PC-9 (cell line): ENCODE measurements around the gene TRIM71. TPM values are rescaled to one million over a fixed set of nuclear protein-coding genes. Genes with fewer than 3 reads are reported as not detected.

Experiments
- BruUV-seq: library from RNA; stranded (reverse); fragments of 400-500 nt; replicated peaks from 2 replicates; lab custom pipeline; 2021; lab: Mats Ljungman, UMichigan
- CTCF ChIA-PET: fragments of 300-600 bp; sonication (Branson Sonifier 250); formaldehyde crosslinking; loops from one replicate; lab custom pipeline; 2022; ENCODE audit warnings: antibody characterized with exemption; lab: Charles Lee
- POLR2A ChIA-PET: fragments of 300-600 bp; sonication (Branson Sonifier 250); formaldehyde crosslinking; loops from one replicate; lab custom pipeline; 2022; ENCODE audit warnings: antibody characterized with exemption; ENCODE audit not compliant: unreplicated experiment; lab: Charles Lee
- DNase-seq, 2 experiments: peaks; one replicate each; pipeline versions ENCODE4 v3.0.0 to v3.0.0-alpha.2; 2015 to 2022; ENCODE audit warnings: mixed read lengths in 1 of 2
- H2AFZ ChIP-seq: fragments of 200-600 bp; sonication (generic); 2 replicates; pipeline ENCODE4 v1.8.1; 2017; ENCODE audit warnings: antibody characterized with exemption
- H3F3A ChIP-seq: fragments of 200-600 bp; sonication (generic); 2 replicates; pipeline ENCODE4 v1.8.1; 2017; ENCODE audit warnings: antibody characterized with exemption, mild to moderate bottlenecking, low read depth; ENCODE audit not compliant: insufficient read depth
- H3K27ac ChIP-seq: fragments of 200-600 bp; sonication (generic); 2 replicates; pipeline ENCODE4 v1.6.1; 2016; ENCODE audit warnings: mixed run types
- H3K27me3 ChIP-seq: fragments of 200-600 bp; sonication (generic); 2 replicates; pipeline ENCODE4 v1.6.1; 2016; ENCODE audit warnings: low read depth, mixed run types; ENCODE audit not compliant: insufficient read depth
- H3K36me3 ChIP-seq: fragments of 200-600 bp; sonication (generic); 2 replicates; pipeline ENCODE4 v1.6.1; 2016; ENCODE audit warnings: low read depth, mixed run types
- H3K4me1 ChIP-seq: fragments of 200-600 bp; sonication (generic); replicated peaks from 2 replicates; pipeline ENCODE4 v1.6.1; 2016; ENCODE audit warnings: mixed run types; ENCODE audit not compliant: insufficient read depth
- H3K4me2 ChIP-seq: fragments of 200-600 bp; sonication (generic); 2 replicates; pipeline ENCODE4 v1.6.1; 2017; ENCODE audit warnings: mixed run types
- H3K4me3 ChIP-seq: fragments of 200-600 bp; sonication (generic); 2 replicates; pipeline ENCODE4 v1.6.1; 2016; ENCODE audit warnings: mixed run types
- H3K79me2 ChIP-seq: fragments of 200-600 bp; sonication (generic); 2 replicates; pipeline ENCODE4 v1.6.1; 2017; ENCODE audit warnings: low read depth, mixed run types
- H3K9me2 ChIP-seq: fragments of 200-600 bp; sonication (generic); 2 replicates; pipeline ENCODE4 v1.8.1; 2017; ENCODE audit warnings: mild to moderate bottlenecking; ENCODE audit not compliant: insufficient read depth
- H3K9me3 ChIP-seq: fragments of 200-600 bp; sonication (generic); 2 replicates; pipeline ENCODE4 v1.8.1; 2016; ENCODE audit warnings: low read depth; ENCODE audit not compliant: insufficient read depth
- H4K20me1 ChIP-seq: fragments of 200-600 bp; sonication (generic); 2 replicates; pipeline ENCODE4 v1.8.1; 2017; ENCODE audit not compliant: insufficient read depth
- EZH2 ChIP-seq: fragments of 200-600 bp; sonication (generic); IDR thresholded peaks from 2 replicates; pipeline ENCODE4 v1.8.0; 2017; ENCODE audit warnings: antibody characterized with exemption, low read depth
- intact Hi-C: fragments of 100-400 bp; cut with micrococcal nuclease; formaldehyde crosslinking; loops from one replicate; pipeline ENCODE4 v1.10.0; 2022; ENCODE audit not compliant: unreplicated experiment
- total RNA-seq: library from RNA; stranded (reverse); gene quantifications from 2 replicates; pipeline ENCODE4 v1.2.3, GENCODE V29; 2021
- TF ChIP-seq, protein P1 (sequence below): fragments of 200-600 bp; sonication (generic); conservative IDR thresholded peaks from 2 replicates; pipeline ENCODE4 v1.6.1; 2017; ENCODE audit warnings: mixed run types, antibody characterized with exemption, mild to moderate bottlenecking, moderate library complexity

The TRIM71 gene
- total RNA-seq, 1 experiment from 2014 or later: not detected

GRCh38 chr3:32895701-32896100 lies 77.9 kb downstream of the TRIM71 start:
- Histone ChIP-seq H3K27me3 (no peaks in the 10 kb centered on the region), H3K4me2 (no peak overlapping the region), H3K4me3 (no peak overlapping the region), H3K9me3 (no peaks in the 10 kb centered on the region), H3K4me1 (no peaks in the 10 kb centered on the region), H3K27ac (no peak overlapping the region), H4K20me1 (no peaks in the 10 kb centered on the region), H3K36me3 (no peaks in the 10 kb centered on the region), H3K79me2 (no peaks in the 10 kb centered on the region), H3K9me2 (no peaks in the 10 kb centered on the region), H2AFZ (no peak overlapping the region), H3F3A (no peaks in the 10 kb centered on the region)
- ChIA-PET CTCF (no interaction called here), POLR2A (no interaction called here)
- no peak for DNase-seq
- BruUV-seq: no TSS peak
- intact Hi-C loops: no loop called here
- TF ChIP-seq, protein P1, sequence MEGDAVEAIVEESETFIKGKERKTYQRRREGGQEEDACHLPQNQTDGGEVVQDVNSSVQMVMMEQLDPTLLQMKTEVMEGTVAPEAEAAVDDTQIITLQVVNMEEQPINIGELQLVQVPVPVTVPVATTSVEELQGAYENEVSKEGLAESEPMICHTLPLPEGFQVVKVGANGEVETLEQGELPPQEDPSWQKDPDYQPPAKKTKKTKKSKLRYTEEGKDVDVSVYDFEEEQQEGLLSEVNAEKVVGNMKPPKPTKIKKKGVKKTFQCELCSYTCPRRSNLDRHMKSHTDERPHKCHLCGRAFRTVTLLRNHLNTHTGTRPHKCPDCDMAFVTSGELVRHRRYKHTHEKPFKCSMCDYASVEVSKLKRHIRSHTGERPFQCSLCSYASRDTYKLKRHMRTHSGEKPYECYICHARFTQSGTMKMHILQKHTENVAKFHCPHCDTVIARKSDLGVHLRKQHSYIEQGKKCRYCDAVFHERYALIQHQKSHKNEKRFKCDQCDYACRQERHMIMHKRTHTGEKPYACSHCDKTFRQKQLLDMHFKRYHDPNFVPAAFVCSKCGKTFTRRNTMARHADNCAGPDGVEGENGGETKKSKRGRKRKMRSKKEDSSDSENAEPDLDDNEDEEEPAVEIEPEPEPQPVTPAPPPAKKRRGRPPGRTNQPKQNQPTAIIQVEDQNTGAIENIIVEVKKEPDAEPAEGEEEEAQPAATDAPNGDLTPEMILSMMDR: no peak

- no peaks in the 10 kb centered on the region for H3K36me3 ChIP-seq
- no peaks in the 10 kb centered on the region for H3K9me3 ChIP-seq
- intact Hi-C loops: no loop called here
- TF ChIP-seq, protein P1: no peak
- TF ChIP-seq EZH2: no peak
- H3K9me2 ChIP-seq: no peaks in the 10 kb centered on the region
- H3K4me1 ChIP-seq: no peaks in the 10 kb centered on the region
- H2AFZ ChIP-seq: no peak overlapping the region
- no TSS peak for BruUV-seq
- ChIA-PET POLR2A (no interaction called here), CTCF (interaction anchor here (0.7 kb wide), 1 partner anchor 103 kb away, joined by 7 read pairs; no protein-coding TSS in a partner anchor)
- no peak for DNase-seq
- H3K4me2 ChIP-seq: no peak overlapping the region
- no peaks in the 10 kb centered on the region; the same call in 1 of the 2 replicates for H3F3A ChIP-seq
- H4K20me1 ChIP-seq: no peaks in the 10 kb centered on the region
- H3K27ac ChIP-seq: no peak overlapping the region
- H3K79me2 ChIP-seq: no peaks in the 10 kb centered on the region
- no peak overlapping the region for H3K4me3 ChIP-seq
- no peaks in the 10 kb centered on the region for H3K27me3 ChIP-seq
Observed at GRCh38 chr3:32896143-32896542, 78.3 kb downstream of the TRIM71 start.

DNA sequence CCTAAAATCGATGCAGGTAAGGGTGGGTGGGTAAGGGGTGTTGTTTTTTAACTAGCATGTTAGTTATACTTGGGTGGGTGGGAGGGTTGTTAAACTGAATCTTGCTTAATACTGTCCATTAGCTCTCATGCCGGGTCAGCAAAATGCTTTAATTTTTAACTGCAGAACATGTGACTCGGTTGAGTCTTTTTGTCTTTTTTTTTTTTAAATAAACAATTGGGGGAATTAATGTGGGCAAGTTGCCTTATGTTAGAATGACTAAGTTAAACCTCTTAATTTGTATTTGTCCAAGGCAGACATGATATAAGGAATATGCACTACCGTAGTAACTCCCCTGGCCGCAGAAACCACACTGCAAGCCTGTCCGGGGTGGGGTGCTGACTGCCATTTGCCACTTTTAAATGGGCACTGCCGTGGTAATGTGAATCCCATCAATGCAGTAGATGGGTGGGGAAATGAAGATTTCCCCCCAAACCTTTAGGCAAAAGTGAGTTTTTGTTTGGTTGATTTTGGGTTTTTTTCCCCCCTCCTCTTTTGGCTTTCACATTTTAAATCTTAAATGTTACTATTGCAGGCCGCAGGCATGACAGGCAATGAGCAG lies 79.3 kb downstream of the TRIM71 start:
- H3K27ac ChIP-seq: no peak overlapping the region
- ChIA-PET CTCF (interaction anchor here (0.7 kb wide), 1 partner anchor 104 kb away, joined by 7 read pairs; no protein-coding TSS in a partner anchor), POLR2A (interaction anchor here (0.8 kb wide), 1 partner anchor 120 kb away, joined by 21 read pairs; no protein-coding TSS in a partner anchor)
- no peaks in the 10 kb centered on the region for H3K9me3 ChIP-seq
- H4K20me1 ChIP-seq: no peaks in the 10 kb centered on the region
- H3K9me2 ChIP-seq: no peaks in the 10 kb centered on the region
- no peak overlapping the region for H2AFZ ChIP-seq
- no TSS peak for BruUV-seq
- H3K4me1 ChIP-seq: no peaks in the 10 kb centered on the region
- no peaks in the 10 kb centered on the region; the same call in 1 of the 2 replicates for H3F3A ChIP-seq
- no peak overlapping the region for H3K4me2 ChIP-seq
- H3K79me2 ChIP-seq: no peaks in the 10 kb centered on the region
- no peaks in the 10 kb centered on the region for H3K27me3 ChIP-seq
- no peak for DNase-seq
- intact Hi-C loops: no loop called here
- no peak for TF ChIP-seq EZH2
- TF ChIP-seq, protein P1: no peak
- H3K4me3 ChIP-seq: no peak overlapping the region
- H3K36me3 ChIP-seq: no peaks in the 10 kb centered on the region
